ENCODE measurements around the gene TEX35.

Gene TEX35

DNA sequence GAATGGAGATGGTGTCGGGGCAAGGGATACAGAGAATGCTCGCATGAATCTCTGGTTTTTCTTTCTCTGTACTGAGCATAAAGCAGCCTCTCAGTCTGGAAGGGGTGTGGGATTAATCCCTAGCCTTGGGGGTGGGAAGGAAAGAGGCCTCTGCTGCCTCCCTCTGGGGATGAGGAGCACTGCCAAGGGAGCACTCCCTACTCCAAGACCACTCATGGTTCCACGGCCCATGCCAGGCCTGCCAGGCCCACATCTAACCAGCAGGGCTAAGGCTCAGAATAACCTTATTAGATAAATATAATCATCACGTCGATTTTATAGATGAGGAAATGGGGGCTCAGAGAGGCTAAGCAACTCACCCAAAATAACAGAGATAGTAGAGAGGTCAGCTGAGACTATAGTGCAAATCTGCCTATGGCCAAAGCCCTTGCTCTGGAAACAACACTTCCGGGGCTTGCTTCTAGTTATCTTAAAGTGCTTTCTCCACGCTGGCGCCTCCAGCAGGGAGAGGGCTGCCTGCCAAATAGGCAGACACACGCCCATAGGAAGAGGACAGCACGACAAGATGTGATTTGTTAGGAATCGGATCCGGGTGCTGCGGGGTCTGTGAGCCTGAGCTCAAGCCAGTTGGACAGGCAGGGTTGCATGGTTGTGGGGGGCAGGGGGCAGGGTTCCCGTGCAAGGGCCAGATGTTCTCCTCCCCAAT, 522 bp downstream of the TEX35 start:
- in situ Hi-C loops (cut with MboI; ENCODE audit: low sequenced_read_pairs), result no loop called here
- H3K27me3 ChIP-seq (ENCODE audit: low read depth), result no peaks in the 10 kb centered on the region

DNA sequence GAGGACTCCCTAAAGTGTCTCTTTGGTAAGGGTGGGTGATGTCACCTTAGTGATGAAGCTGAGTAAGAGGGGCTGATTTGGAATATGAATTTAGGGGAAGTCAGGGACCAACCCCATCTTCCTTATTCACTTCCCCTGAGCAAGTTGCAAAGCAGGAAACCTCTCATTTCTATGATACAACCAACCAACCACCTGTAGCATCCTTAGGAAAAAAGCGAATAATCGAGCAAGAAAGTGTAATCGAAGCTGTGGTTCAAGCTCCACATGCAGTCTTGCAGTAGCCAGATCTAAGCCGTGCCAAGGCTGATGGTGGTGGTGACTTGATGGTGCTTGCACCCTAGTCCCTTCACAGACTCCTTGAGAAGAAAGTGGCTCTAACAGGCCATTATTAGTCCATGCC, 3.2 kb downstream of the TEX35 start:
- H3K36me3 ChIP-seq (replicated peaks), result no peaks in the 10 kb centered on the region
- no peaks in the 10 kb centered on the region for H3K27me3 ChIP-seq (ENCODE audit: low read depth)
- in situ Hi-C loops (cut with MboI; ENCODE audit: low sequenced_read_pairs), result no loop called here
- no peak overlapping the region for H3K4me3 ChIP-seq
- no peaks in the 10 kb centered on the region for H3K4me1 ChIP-seq
- no peak for DNase-seq (ENCODE audit: low spot score in 2 of 2)
- H3K9me3 ChIP-seq, result no peaks in the 10 kb centered on the region

More for the DNA sequence above, 522 bp downstream of the TEX35 start:
- H3K4me3 ChIP-seq, result no peak overlapping the region
- H3K9me3 ChIP-seq, result no peaks in the 10 kb centered on the region
- no peaks in the 10 kb centered on the region for H3K4me1 ChIP-seq
- no peaks in the 10 kb centered on the region for H3K36me3 ChIP-seq (replicated peaks)
- DNase-seq (ENCODE audit: low spot score in 2 of 2), result no peak

- no peaks in the 10 kb centered on the region for H3K36me3 ChIP-seq (replicated peaks)
- DNase-seq (ENCODE audit: low spot score in 2 of 2), result no peak
- no peaks in the 10 kb centered on the region for H3K4me1 ChIP-seq
- no peaks in the 10 kb centered on the region for H3K9me3 ChIP-seq
- H3K4me3 ChIP-seq, result no peak overlapping the region
- no peaks in the 10 kb centered on the region for H3K27me3 ChIP-seq (ENCODE audit: low read depth)
- in situ Hi-C loops (cut with MboI; ENCODE audit: low sequenced_read_pairs), result no loop called here
Observed at GRCh38 chr1:178518894-178519293, 6.0 kb downstream of the TEX35 start.

GRCh38 chr1:178520803-178521202, 7.9 kb downstream of the TEX35 start:
- no peak overlapping the region for H3K4me3 ChIP-seq
- no peaks in the 10 kb centered on the region for H3K27me3 ChIP-seq (ENCODE audit: low read depth)
- no peak for DNase-seq (ENCODE audit: low spot score in 2 of 2)
- no peaks in the 10 kb centered on the region for H3K9me3 ChIP-seq
- H3K4me1 ChIP-seq, result no peaks in the 10 kb centered on the region
- in situ Hi-C loops (cut with MboI; ENCODE audit: low sequenced_read_pairs), result no loop called here
- H3K36me3 ChIP-seq (replicated peaks), result no peaks in the 10 kb centered on the region

- Histone ChIP-seq H3K27me3 (ENCODE audit: low read depth) (no peaks in the 10 kb centered on the region), H3K36me3 (replicated peaks) (no peaks in the 10 kb centered on the region), H3K4me1 (no peaks in the 10 kb centered on the region), H3K9me3 (no peaks in the 10 kb centered on the region), H3K4me3 (no peak overlapping the region)
- no peak for DNase-seq (ENCODE audit: low spot score in 2 of 2)
- in situ Hi-C loops (cut with MboI; ENCODE audit: low sequenced_read_pairs), result no loop called here
Observed at GRCh38 chr1:178521241-178521640, 8.3 kb downstream of the TEX35 start.

DNA sequence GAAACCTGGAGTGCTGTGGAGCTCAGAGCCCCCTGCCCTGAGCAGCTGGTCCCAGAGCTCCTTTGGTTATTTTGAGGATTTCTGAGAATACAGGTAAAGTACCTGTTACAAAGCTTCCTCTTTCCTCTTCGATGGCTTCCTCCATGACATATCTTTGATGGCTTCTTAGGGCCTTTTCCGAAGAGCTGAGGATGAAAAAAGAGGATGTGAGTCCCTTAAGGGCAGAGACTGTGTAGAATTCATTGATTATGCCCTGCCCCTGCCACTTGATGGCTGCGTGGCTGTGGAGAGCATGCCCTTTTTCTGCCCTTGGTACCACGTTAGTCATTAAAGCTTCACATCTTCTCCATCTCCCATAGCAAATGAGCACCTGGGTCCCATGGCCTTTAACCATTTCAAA, 14.2 kb downstream of the TEX35 start:
- in situ Hi-C loops (cut with MboI; ENCODE audit: low sequenced_read_pairs), result loop anchor here (25.0 kb wide), 1 partner anchor 860 kb away; no protein-coding TSS in a partner anchor
- H3K4me1 ChIP-seq, result peaks cover 2% of the 10 kb centered on the region; the same call in 1 of the 2 replicates
- H3K27me3 ChIP-seq (ENCODE audit: low read depth), result no peaks in the 10 kb centered on the region
- no peaks in the 10 kb centered on the region for H3K9me3 ChIP-seq
- no peak for DNase-seq (ENCODE audit: low spot score in 2 of 2)
- H3K36me3 ChIP-seq (replicated peaks), result no peaks in the 10 kb centered on the region
- H3K4me3 ChIP-seq, result no peak overlapping the region

DNA sequence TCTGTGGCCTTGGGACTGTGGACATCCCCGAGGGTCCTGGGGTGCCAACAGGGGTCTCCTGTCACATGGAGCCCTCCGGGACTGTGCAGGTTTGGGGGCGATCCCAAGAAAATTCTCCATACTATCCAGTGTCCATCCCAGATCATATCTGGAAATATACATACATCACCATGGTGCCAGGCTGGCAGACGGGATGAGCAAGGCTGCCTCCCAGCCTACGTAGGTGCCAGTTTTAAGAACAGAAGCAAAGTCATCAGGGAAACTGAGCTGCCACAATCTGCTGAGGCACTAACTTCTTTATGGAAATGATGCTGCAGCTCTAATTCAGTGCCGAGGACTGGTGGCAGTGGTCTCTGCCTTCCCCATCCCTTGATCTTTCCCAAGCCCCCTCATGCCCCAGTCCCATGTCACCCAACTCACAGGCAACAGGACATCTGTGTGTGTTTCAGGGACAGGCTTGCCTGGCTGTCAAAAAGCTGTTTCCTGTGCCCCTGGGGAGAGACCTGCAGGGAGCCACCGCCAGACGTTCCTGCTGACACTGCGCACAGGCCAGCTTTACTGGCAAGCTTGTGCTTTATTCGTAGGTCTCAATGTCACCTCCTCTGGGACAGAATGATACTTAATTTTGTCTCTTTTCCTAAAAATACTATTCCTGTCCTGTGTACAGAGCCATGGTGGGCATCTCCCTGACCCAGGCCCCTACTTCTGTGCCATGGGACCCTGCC, 15.5 kb downstream of the TEX35 start:
- no peak for DNase-seq (ENCODE audit: low spot score in 2 of 2)
- in situ Hi-C loops (cut with MboI; ENCODE audit: low sequenced_read_pairs), result loop anchor here (25.0 kb wide), 1 partner anchor 859 kb away; no protein-coding TSS in a partner anchor

GRCh38 chr1:178528953-178529335, 16.0 kb downstream of the TEX35 start:
- Histone ChIP-seq H3K9me3 (no peaks in the 10 kb centered on the region), H3K4me1 (peaks cover 6% of the 10 kb centered on the region), H3K4me3 (no peak overlapping the region), H3K36me3 (replicated peaks) (no peaks in the 10 kb centered on the region), H3K27me3 (ENCODE audit: low read depth) (no peaks in the 10 kb centered on the region)
- in situ Hi-C loops (cut with MboI; ENCODE audit: low sequenced_read_pairs), result loop anchor here (25.0 kb wide), 1 partner anchor 858 kb away; no protein-coding TSS in a partner anchor
- DNase-seq (ENCODE audit: low spot score in 2 of 2), result no peak

More for the DNA sequence above, 15.5 kb downstream of the TEX35 start:
- Histone ChIP-seq H3K36me3 (replicated peaks) (no peaks in the 10 kb centered on the region), H3K4me1 (peaks cover 6% of the 10 kb centered on the region), H3K4me3 (no peak overlapping the region), H3K27me3 (ENCODE audit: low read depth) (no peaks in the 10 kb centered on the region), H3K9me3 (no peaks in the 10 kb centered on the region)

DNA sequence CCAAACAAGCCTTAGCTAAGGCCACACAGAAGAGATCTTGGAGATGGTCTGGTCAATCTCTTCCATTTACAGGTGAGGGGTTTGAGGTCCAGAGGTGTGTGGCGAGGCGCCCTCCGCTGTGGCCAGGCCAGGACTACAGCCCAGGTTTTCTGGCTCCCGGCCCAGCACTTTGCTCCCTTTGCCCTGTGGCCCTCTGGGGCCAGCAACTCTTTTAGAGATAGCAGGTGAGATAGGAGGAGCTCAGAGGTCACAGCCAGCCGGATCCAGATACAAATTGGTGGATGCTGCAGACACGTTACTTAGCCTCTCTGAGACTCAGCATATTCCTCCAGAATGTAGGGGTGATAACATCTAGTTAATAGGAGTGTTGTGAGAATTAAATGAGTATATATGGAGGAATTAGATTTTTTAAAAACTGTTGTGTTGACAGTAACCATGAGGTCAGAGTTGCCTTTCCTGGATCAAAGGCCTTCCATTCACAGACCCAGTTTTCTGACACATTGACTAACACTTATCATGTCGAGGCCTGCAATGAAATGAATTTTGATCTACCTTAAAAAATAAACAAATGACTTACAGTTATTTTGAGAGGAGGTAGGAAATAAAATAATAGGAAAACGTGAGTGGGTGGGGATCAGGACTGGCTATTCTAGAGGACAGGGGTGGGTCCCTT, 16.6 kb downstream of the TEX35 start:
- no peak overlapping the region for H3K4me3 ChIP-seq
- no peaks in the 10 kb centered on the region for H3K27me3 ChIP-seq (ENCODE audit: low read depth)
- in situ Hi-C loops (cut with MboI; ENCODE audit: low sequenced_read_pairs), result loop anchor here (5.0 to 25.0 kb wide), 3 partner anchors 217 to 858 kb away; no protein-coding TSS in a partner anchor
- no peaks in the 10 kb centered on the region for H3K9me3 ChIP-seq
- H3K4me1 ChIP-seq, result peaks cover 6% of the 10 kb centered on the region
- no peaks in the 10 kb centered on the region for H3K36me3 ChIP-seq (replicated peaks)
- DNase-seq (ENCODE audit: low spot score in 2 of 2), result no peak

GRCh38 chr1:178530037-178530402, 17.1 kb downstream of the TEX35 start:
- in situ Hi-C loops (cut with MboI; ENCODE audit: low sequenced_read_pairs), result loop anchor here (5.0 to 25.0 kb wide), 3 partner anchors 218 to 857 kb away; no protein-coding TSS in a partner anchor

DNA sequence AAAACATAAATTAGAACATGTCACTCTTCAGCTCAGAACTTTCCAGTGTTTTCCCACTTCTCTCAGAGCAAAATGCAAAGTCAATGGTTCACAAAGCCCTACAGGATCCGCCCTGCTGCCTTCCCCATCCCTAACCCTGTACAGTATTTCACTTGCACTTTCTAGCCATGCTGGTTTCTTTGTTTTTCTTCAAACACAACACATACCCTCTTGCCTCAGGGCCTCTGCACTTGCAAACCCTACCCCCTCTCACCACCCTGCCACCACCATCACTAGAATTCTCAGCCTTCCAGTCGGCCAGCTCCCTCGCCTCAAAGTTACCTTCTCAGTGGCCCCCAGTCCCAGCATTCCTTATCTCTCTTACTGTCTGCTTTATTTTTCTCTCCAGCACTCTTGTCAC, 17.6 kb downstream of the TEX35 start:
- no peak for DNase-seq (ENCODE audit: low spot score in 2 of 2)
- in situ Hi-C loops (cut with MboI; ENCODE audit: low sequenced_read_pairs), result loop anchor here (5.0 to 25.0 kb wide), 3 partner anchors 218 to 857 kb away; no protein-coding TSS in a partner anchor

More at GRCh38 chr1:178530037-178530402, 17.1 kb downstream of the TEX35 start:
- H3K9me3 ChIP-seq, result no peaks in the 10 kb centered on the region
- H3K4me1 ChIP-seq, result peaks cover 6% of the 10 kb centered on the region
- no peaks in the 10 kb centered on the region for H3K36me3 ChIP-seq (replicated peaks)
- no peak overlapping the region for H3K4me3 ChIP-seq
- DNase-seq (ENCODE audit: low spot score in 2 of 2), result no peak
- no peaks in the 10 kb centered on the region for H3K27me3 ChIP-seq (ENCODE audit: low read depth)

GRCh38 chr1:178531887-178532286, 19.0 kb downstream of the TEX35 start:
- Histone ChIP-seq H3K36me3 (replicated peaks) (no peaks in the 10 kb centered on the region), H3K9me3 (no peaks in the 10 kb centered on the region), H3K4me1 (peaks cover 6% of the 10 kb centered on the region), H3K4me3 (no peak overlapping the region), H3K27me3 (ENCODE audit: low read depth) (no peaks in the 10 kb centered on the region)
- in situ Hi-C loops (cut with MboI; ENCODE audit: low sequenced_read_pairs), result loop anchor here (5.0 to 25.0 kb wide), 3 partner anchors 220 to 855 kb away; no protein-coding TSS in a partner anchor
- no peak for DNase-seq (ENCODE audit: low spot score in 2 of 2)

More for the DNA sequence above, 17.6 kb downstream of the TEX35 start:
- Histone ChIP-seq H3K4me3 (no peak overlapping the region), H3K9me3 (no peaks in the 10 kb centered on the region), H3K36me3 (replicated peaks) (no peaks in the 10 kb centered on the region), H3K27me3 (ENCODE audit: low read depth) (no peaks in the 10 kb centered on the region), H3K4me1 (peaks cover 6% of the 10 kb centered on the region)

GRCh38 chr1:178532392-178532791, 19.5 kb downstream of the TEX35 start:
- H3K27me3 ChIP-seq (ENCODE audit: low read depth), result no peaks in the 10 kb centered on the region
- no peak overlapping the region for H3K4me3 ChIP-seq
- no peaks in the 10 kb centered on the region for H3K9me3 ChIP-seq
- no peaks in the 10 kb centered on the region for H3K36me3 ChIP-seq (replicated peaks)
- in situ Hi-C loops (cut with MboI; ENCODE audit: low sequenced_read_pairs), result loop anchor here (5.0 to 25.0 kb wide), 3 partner anchors 220 to 855 kb away; no protein-coding TSS in a partner anchor
- peaks cover 6% of the 10 kb centered on the region for H3K4me1 ChIP-seq
- DNase-seq (ENCODE audit: low spot score in 2 of 2), result peak; percentile 68 to 90
